ENCODE results near the gene HAPLN2.
"Not testable (repeated sequence)": the region's sequence is repeated elsewhere in the genome, so short reads cannot be mapped to it uniquely, and the experiment has no call there.

HAPLN2 gene

GRCh38 chr1:156592158-156592909 lies 26.9 kb upstream of the HAPLN2 start:
- DNase-seq (ENCODE audit: low spot score): no peak

GRCh38 chr1:156592910-156593660 lies 26.1 kb upstream of the HAPLN2 start:
- no peak for DNase-seq (ENCODE audit: low spot score)

GRCh38 chr1:156593661-156593989 lies 25.6 kb upstream of the HAPLN2 start:
- no peak for DNase-seq (ENCODE audit: low spot score)

GRCh38 chr1:156594190-156594589 lies 25.0 kb upstream of the HAPLN2 start:
- DNase-seq (ENCODE audit: low spot score): no peak

GRCh38 chr1:156595016-156595415 lies 24.2 kb upstream of the HAPLN2 start:
- DNase-seq (ENCODE audit: low spot score): no peak

GRCh38 chr1:156596426-156596825 lies 22.8 kb upstream of the HAPLN2 start:
- no peak for DNase-seq (ENCODE audit: low spot score)

- no peak for DNase-seq (ENCODE audit: low spot score)
These were observed 21.1 kb upstream of the HAPLN2 start for GRCh38 chr1:156598125-156598524.

- no peak for DNase-seq (ENCODE audit: low spot score)
These were observed 20.3 kb upstream of the HAPLN2 start for GRCh38 chr1:156598731-156599432.

GRCh38 chr1:156599811-156600210 lies 19.4 kb upstream of the HAPLN2 start:
- DNase-seq (ENCODE audit: low spot score): no peak

GRCh38 chr1:156600733-156601121 lies 18.5 kb upstream of the HAPLN2 start:
- DNase-seq (ENCODE audit: low spot score): no peak

- DNase-seq (ENCODE audit: low spot score): peak; percentile 89
These were observed 17.9 kb upstream of the HAPLN2 start, which contains the start of gene GPATCH4 for GRCh38 chr1:156601122-156601830. Gene GPATCH4 (minus strand): TSS chr1:156601479.

GRCh38 chr1:156601892-156602291 lies 17.3 kb upstream of the HAPLN2 start:
- no peak for DNase-seq (ENCODE audit: low spot score)

GRCh38 chr1:156602557-156602993 lies 16.6 kb upstream of the HAPLN2 start:
- no peak for DNase-seq (ENCODE audit: low spot score)

GRCh38 chr1:156607344-156607743 lies 11.9 kb upstream of the HAPLN2 start:
- not testable (repeated sequence) for DNase-seq (ENCODE audit: low spot score)

- peak; percentile 63 for DNase-seq (ENCODE audit: low spot score)
These were observed 11.1 kb upstream of the HAPLN2 start for GRCh38 chr1:156608036-156608674.

- no peak for DNase-seq (ENCODE audit: low spot score)
These were observed 10.2 kb upstream of the HAPLN2 start for GRCh38 chr1:156608981-156609380.

- DNase-seq (ENCODE audit: low spot score): not testable (repeated sequence)
These were observed 9.1 kb upstream of the HAPLN2 start for GRCh38 chr1:156610072-156610471.

- no peak for DNase-seq (ENCODE audit: low spot score)
These were observed 6.5 kb upstream of the HAPLN2 start for GRCh38 chr1:156612666-156613065.

- DNase-seq (ENCODE audit: low spot score): no peak
These were observed 3.3 kb upstream of the HAPLN2 start for GRCh38 chr1:156615946-156616345.

- DNase-seq (ENCODE audit: low spot score): peak; percentile 39
These were observed 2.8 kb upstream of the HAPLN2 start for GRCh38 chr1:156616463-156616862.

GRCh38 chr1:156619582-156619955 lies 354 bp downstream of the HAPLN2 start:
- DNase-seq (ENCODE audit: low spot score): no peak

Data from AG08396 (cell line).